22Rv1 (cell line): ENCODE data around the gene RNF133.
"Not testable (repeated sequence)": the region's sequence is repeated elsewhere in the genome, so short reads cannot be mapped to it uniquely, and the experiment has no call there.

ENCODE experiments used
- CTCF ChIP-seq: fragments of 450-650 bp; IDR thresholded peaks from 2 replicates; pipeline ENCODE4 v1.5.1; 2017; ENCODE audit warnings: mild to moderate bottlenecking
- ZFX ChIP-seq: fragments of 450-650 bp; IDR thresholded peaks from 2 replicates; pipeline ENCODE4 v1.6.1; 2017; ENCODE audit warnings: antibody characterized with exemption, borderline replicate concordance

- TF ChIP-seq CTCF, ZFX: not testable (repeated sequence)
Observed at GRCh38 chr7:122679269-122679709, 19.6 kb downstream of the RNF133 start.
